Neural progenitor cell (in vitro differentiated cells): ENCODE results near the gene RUSF1.

Experiments
- CTCF ChIP-seq: fragments of 200-600 bp; sonication (generic); IDR thresholded peaks from 2 replicates; pipeline ENCODE4 v1.5.1; 2017; ENCODE audit warnings: antibody characterized with exemption, mild to moderate bottlenecking
- EZH2 ChIP-seq: fragments of 200-600 bp; sonication (generic); IDR thresholded peaks from 2 replicates; pipeline ENCODE4 v1.6.1; 2017; ENCODE audit warnings: antibody characterized with exemption, mild to moderate bottlenecking, moderate library complexity
- EZH2phosphoT487 ChIP-seq: fragments of 200-600 bp; sonication (generic); IDR thresholded peaks from 2 replicates; pipeline ENCODE4 v1.6.1; 2017; ENCODE audit warnings: antibody characterized with exemption

GRCh38 chr16:31488468-31489297 lies 19.5 kb downstream of the RUSF1 start:
- TF ChIP-seq CTCF (no peak), EZH2 (no peak), EZH2phosphoT487 (no peak)
